Thoracic aorta (tissue), 2 donors: ENCODE measurements around the gene D2HGDH. TPM values are rescaled to one million over a fixed set of nuclear protein-coding genes. Genes with fewer than 3 reads are reported as not detected.
"Not testable (repeated sequence)": the region's sequence is repeated elsewhere in the genome, so short reads cannot be mapped to it uniquely, and the experiment has no call there.

Experiments
- ATAC-seq: fragments of 150-250 bp; one replicate; pipeline ENCODE4 v1.8.0; 2017; ENCODE audit warnings: low read depth; ENCODE audit not compliant: insufficient number of reproducible peaks, low FRiP score
- DNase-seq: peaks from one replicate; pipeline ENCODE4 v3.0.0-alpha.2; 2020; ENCODE audit warnings: low spot score
- H3K27ac ChIP-seq, 2 donors: fragments of 200-600 bp; sonication (generic); 1 replicate in 1 of 2; 2 replicates in 1 of 2; pipeline ENCODE4 v1.5.1; 2016; ENCODE audit warnings: mild to moderate bottlenecking in 2 of 2, moderate library complexity in 2 of 2
- H3K27me3 ChIP-seq: fragments of 200-600 bp; sonication (generic); replicated peaks from 2 replicates; pipeline ENCODE4 v1.6.0; 2016; ENCODE audit warnings: mild to moderate bottlenecking; ENCODE audit not compliant: insufficient read depth
- H3K36me3 ChIP-seq: fragments of 200-600 bp; sonication (generic); one replicate; pipeline ENCODE4 v1.5.1; 2016
- H3K4me1 ChIP-seq, 2 donors: fragments of 200-600 bp; sonication (generic); 1 replicate in 1 of 2; 2 replicates in 1 of 2; pipeline versions ENCODE4 v1.5.1 to v1.6.0; 2016; ENCODE audit warnings: low read depth in 2 of 2, mild to moderate bottlenecking in 1 of 2; ENCODE audit not compliant: control insufficient read depth in 1 of 2
- H3K4me3 ChIP-seq: fragments of 200-600 bp; sonication (generic); 2 replicates; pipeline ENCODE4 v1.5.1; 2016; ENCODE audit warnings: mild to moderate bottlenecking
- H3K9me3 ChIP-seq: fragments of 200-600 bp; sonication (generic); 2 replicates; pipeline ENCODE4 v1.5.1; 2016
- CTCF ChIP-seq: fragments of 200-600 bp; sonication (generic); IDR thresholded peaks from one replicate; pipeline ENCODE4 v1.5.1; 2019; ENCODE audit warnings: antibody characterized with exemption
- total RNA-seq, 2 donors: library from RNA; depleted of rRNA; stranded (reverse); fragments of >200 nt; gene quantifications; one replicate each; pipeline versions ENCODE4 v1.1.0 to v1.2.3, GENCODE V29; 2016

D2HGDH gene
- total RNA-seq, 2 donors from 2014 or later, result 11.1 to 38.0 TPM

DNA sequence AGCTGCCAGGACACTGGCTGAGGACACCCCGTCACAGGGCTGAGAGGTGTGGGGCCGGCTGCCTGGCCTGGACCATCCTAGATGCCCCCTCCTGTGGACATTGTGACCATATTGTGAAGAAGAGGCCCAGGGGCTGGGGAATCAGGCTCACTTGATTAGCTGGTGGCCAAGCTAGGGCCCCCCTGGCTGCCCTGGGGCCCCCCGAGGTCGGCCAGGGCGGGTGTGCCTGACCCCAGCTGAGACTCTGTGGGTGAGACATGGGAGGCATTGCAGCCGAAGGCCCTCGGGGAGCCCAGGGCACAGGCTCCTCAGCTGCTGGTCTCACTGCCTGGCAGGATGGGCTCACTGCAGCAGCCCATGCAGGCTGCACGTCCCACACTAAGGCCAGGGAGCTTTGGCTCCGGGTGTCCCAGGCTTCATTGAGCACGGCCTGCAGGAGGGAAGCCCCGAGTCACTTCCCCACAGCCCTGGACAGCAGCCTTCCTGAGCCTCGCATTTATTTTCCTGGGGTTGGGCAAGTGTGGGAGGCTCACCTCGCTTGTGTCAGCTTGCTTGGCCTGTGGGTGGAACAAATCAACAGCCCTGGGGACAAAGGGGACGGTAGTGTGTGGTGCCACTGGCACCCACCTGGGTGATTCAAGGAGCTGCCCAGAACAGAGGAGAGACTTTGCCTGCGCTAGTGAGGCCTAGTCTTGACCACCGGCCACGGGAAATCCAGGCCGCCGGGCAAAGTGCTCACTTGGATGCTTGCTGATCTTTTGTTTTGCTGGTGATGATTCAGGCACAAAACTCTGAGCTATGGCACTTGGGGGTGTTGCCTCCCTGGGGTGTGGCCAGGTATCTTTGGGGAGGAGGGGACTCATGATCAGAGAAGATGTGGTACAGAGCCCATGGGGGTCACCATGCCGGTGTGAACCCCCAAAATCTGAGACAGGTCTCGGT, 43.5 kb downstream of the D2HGDH start:
- Histone ChIP-seq H3K27me3 (no peaks in the 10 kb centered on the region), H3K4me1 (no peaks in the 10 kb centered on the region), H3K4me3 (no peak overlapping the region), H3K36me3 (no peaks in the 10 kb centered on the region), H3K27ac (no peak overlapping the region), H3K9me3 (no peaks in the 10 kb centered on the region)
- DNase-seq (no peak), ATAC-seq (no peak)
- no peak for TF ChIP-seq CTCF

- no peaks in the 10 kb centered on the region for H3K4me1 ChIP-seq
- ATAC-seq, result no peak
- DNase-seq, result no peak
- no peaks in the 10 kb centered on the region for H3K27me3 ChIP-seq
- no peak overlapping the region for H3K4me3 ChIP-seq
- H3K9me3 ChIP-seq, result no peaks in the 10 kb centered on the region
- no peaks in the 10 kb centered on the region for H3K36me3 ChIP-seq
- H3K27ac ChIP-seq, result no peak overlapping the region
- no peak for TF ChIP-seq CTCF
Observed at GRCh38 chr2:241780939-241781569, 46.6 kb downstream of the D2HGDH start.

DNA sequence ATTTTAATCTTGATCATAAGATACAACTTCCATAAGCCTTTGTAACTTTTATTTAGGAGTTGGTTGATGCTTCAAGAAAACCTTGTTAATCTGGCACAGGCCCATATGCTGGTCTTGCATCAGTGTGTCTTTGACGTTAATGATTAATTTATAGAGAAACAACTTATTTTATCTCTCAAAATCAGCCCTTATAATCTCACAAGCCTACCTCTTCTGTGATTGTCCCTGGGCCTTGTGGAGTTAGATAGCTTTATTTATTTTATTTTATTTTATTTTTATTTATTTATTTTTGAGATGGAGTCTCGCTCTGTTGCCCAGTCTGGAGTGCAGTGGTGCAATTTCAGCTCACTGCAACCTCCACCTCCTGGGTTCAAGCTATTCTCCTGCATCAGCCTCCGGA, 47.6 kb downstream of the D2HGDH start:
- not testable (repeated sequence) for H3K4me3 ChIP-seq, H3K36me3 ChIP-seq, H3K4me1 ChIP-seq, DNase-seq, ATAC-seq, H3K27ac ChIP-seq, H3K27me3 ChIP-seq, H3K9me3 ChIP-seq

DNA sequence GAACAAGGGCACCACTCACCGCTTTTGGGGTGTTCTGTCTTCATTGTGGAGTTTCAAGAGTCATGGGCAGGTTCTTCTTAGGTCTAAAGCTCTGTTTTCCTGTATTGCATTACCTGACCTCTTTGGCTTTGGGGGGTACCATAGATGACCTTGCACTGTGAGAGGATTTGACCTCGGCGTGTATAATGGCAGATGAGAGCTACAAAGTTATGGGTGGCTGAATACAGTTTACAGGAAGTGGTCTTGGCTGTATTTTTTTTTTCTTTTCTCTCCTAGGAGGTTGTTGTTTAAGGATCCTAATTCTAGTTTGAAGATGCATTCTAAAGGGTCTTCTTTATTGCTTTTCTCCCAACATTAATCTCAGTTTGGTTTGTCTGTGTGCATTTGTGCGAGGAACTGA, 53.7 kb downstream of the D2HGDH start:
- H3K27me3 ChIP-seq, result no peaks in the 10 kb centered on the region
- ATAC-seq (no peak), DNase-seq (no peak)
- no peak overlapping the region for H3K4me3 ChIP-seq
- H3K4me1 ChIP-seq, result peaks cover 0 to 11% of the 10 kb centered on the region in 2 donors
- no peaks in the 10 kb centered on the region for H3K9me3 ChIP-seq
- H3K27ac ChIP-seq, result no peak overlapping the region
- TF ChIP-seq CTCF, result no peak
- H3K36me3 ChIP-seq, result no peaks in the 10 kb centered on the region

DNA sequence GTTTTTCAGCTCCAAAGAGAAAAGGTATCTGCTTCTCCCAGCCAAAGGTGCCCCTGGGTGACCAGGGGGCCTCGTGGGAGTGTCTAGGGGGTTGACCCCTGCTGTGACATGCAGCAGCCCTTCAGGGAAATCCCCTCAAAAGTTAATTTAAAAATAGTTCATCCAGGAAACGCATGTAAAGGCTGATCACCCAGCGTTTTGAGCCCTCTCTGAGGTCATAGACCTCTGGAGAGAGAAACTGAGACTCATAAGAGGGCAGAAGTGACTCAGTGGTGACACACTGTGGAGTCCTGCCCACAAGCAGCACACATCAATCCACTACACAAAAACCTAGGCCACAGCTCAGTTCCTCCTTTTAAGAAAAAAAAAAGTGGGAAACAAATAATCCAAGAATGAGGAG, 54.1 kb downstream of the D2HGDH start:
- TF ChIP-seq CTCF, result no peak
- no peaks in the 10 kb centered on the region for H3K36me3 ChIP-seq
- no peak overlapping the region for H3K4me3 ChIP-seq
- no peak overlapping the region for H3K27ac ChIP-seq
- no peak for ATAC-seq
- H3K4me1 ChIP-seq, result peaks cover 0 to 11% of the 10 kb centered on the region in 2 donors
- H3K9me3 ChIP-seq, result no peaks in the 10 kb centered on the region
- no peak for DNase-seq
- no peaks in the 10 kb centered on the region for H3K27me3 ChIP-seq

DNA sequence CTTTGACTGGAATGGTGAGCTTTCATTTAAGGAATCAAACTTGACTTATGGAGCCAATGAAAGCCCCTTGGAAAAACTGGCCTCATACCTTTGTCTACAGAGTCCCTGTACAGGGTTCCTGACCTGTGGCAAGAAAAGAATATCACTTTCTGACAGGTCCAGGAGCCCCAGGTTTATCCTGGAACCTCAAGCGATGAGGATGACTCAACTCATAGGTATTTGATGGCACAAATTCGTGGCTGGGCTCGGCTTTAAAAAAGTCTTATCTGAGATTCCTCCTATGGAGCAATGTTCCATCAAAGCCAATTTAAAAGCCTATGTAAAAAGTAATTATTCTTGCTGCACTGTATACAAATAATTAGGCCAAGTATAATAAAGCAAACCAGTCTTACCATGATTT, 57.0 kb downstream of the D2HGDH start:
- H3K36me3 ChIP-seq, H3K27me3 ChIP-seq, ATAC-seq: not testable (repeated sequence)

More for the DNA sequence above, 57.0 kb downstream of the D2HGDH start:
- not testable (repeated sequence) for DNase-seq, H3K9me3 ChIP-seq, H3K27ac ChIP-seq, H3K4me3 ChIP-seq
- H3K4me1 ChIP-seq, result peaks cover 0 to 11% of the 10 kb centered on the region in 2 donors
